NCI-H187 treated with DMSO at 0.1 percent for 48 hours (cell line): Measurements from ENCODE around the gene PPRC1.

Source experiments
- DNase-seq: peaks from one replicate; lab custom pipeline; 2025; lab: John Stamatoyannopoulos, UW

PPRC1 gene

GRCh38 chr10:102132563-102133372 is at the start of gene PPRC1:
TSS of gene PPRC1 (plus strand) at chr10:102133040. CDS start at chr10:102133069, 29 bp downstream.
- peak; percentile 89 for DNase-seq

DNA sequence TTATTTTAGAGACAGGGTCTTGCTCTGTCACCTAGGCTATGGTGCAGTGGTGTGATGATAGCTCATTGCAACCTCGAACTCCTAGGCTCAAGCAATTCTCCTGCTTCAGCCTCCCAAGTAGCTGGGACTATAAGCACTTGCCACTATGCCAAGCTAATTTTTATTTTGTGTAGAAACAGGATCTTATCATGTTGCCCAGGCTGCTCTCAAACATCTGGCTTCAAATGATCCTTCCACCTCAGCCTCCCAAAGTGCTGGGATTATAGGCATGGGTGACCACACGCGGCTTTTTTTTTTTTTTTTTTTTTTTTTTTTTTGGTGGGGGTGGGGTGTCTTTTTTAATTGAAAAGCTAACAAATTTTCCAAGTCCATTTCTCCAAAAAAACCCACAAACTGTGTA is 49.3 kb upstream of the PPRC1 start:
- DNase-seq = no peak

DNA sequence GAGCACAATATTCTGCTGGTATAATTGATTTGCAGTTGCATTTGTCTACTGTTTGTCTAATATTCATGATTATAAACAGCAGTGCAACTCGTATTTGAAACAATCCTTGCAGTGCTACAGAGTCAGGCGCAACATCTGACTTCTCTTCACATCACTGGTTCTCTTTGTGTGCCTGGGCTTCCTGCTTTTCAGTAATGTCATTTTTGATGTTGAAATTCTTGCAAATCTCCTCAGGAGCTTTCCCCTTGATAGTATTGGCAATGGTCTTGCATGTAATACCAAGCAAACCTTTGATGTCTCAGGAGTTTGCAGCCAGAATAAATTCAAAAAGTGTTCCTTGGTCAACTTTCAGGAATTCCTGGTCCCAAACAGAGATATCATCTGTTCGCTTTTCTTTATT is 47.5 kb upstream of the PPRC1 start:
- no peak for DNase-seq

- no peak for DNase-seq
Measured at GRCh38 chr10:102086196-102086595, 46.6 kb upstream of the PPRC1 start.

DNA sequence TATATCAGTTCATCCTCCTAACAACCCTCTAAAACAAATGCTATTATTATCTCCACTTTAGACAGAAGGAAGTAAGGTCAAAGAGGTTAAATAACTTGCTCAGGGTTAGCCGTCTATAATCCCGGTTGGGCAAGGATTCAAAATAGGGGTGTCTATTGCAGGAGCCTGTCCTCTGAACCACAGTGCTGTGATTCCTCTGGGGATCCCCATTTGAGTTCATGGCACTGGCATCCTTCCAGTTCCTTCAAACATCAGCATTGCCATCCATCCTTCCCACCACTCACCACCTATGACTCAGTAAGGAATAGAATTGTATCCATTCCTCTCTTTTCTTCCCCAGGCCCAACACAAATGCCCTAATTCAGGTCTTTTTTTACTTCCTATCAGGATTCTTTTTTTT is 42.1 kb upstream of the PPRC1 start:
- no peak for DNase-seq

- no peak for DNase-seq
Measured at GRCh38 chr10:102096449-102096848, 36.4 kb upstream of the PPRC1 start.

DNA sequence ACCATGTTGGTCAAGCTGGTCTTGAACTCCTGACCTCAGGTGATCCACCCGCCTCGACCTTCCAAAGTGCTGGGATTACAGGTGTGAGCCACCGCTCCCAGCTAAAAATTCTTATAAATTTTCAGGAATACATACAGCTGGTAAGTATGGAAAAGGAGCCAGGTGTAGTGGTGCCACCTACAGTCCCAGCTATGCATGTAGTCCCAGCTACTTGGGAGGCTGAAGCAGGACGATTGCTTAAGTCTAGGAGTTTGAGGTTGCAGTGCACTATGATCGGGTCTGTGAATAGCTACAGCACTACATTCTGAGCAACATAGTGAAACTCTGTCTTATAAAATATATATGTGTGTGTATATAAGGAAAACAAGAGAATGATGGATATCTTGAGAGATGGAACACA is 31.7 kb upstream of the PPRC1 start:
- DNase-seq = no peak

- DNase-seq = no peak
Measured at GRCh38 chr10:102102421-102102820, 30.4 kb upstream of the PPRC1 start.

- DNase-seq = no peak
Measured at GRCh38 chr10:102106998-102107397, 25.8 kb upstream of the PPRC1 start.

DNA sequence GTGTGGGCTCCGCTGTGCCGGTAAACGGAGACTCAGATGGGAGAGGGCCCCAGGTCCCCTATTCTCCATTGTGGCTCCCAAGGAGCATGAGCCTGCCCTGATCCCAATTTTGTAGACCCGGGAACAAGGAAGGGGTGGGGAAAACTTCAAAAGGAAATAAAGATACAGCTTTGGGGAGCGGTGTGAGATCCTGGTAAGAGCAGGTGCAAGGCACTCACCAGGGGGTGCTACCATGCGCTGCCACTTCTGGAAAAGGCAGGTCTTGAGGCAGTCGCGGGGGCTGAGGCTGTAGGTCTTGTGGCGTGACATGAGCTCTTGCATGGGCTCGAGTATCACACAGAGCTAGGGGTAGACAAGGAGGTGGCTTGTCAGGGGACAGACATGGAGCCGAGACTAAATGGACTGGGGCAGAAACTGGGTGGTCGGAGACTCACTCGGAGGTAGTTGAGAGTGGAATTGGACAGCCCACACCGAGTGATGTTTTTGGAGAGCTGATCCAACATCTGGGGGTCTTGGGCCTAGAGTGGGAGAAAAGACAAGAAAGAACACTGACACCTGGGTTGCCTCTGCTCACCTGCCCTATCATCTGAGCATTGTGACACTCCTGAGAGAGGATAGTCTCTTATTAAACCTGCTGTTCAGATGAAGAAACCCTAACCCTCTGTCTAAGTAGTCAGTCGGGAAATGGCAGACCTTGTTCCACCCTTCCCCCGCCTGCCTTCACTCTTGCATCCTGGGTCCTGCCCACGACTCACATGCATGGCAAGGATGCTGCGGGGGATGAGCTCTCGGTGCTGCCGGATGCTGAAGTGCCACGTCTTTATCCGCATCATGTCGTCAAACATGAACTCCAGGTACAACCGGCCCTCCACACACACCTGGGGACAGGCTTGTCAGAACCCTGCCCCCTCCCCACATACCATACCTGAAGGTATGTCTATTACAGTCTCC is 23.4 kb upstream of the PPRC1 start:
- no peak for DNase-seq

DNA sequence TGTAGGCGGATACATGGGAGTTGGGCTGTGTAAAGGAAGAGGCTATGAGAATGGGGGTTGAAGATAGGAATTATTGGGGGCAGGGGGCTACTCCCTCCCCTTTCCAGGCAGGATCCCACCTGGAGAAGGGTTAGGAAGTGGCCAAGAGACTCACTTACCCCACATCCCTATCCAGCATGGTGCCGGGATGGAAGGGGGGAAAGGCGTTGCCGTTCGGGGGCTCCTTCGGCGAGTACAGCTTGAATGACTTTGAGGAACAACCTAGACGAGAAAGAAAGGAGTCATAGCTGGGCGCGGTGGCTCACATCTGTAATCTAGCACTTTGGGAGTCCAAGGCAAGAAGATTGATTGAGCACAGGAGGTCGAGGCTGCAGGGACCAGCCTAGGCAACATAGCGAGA is 21.6 kb upstream of the PPRC1 start:
- DNase-seq = no peak

DNA sequence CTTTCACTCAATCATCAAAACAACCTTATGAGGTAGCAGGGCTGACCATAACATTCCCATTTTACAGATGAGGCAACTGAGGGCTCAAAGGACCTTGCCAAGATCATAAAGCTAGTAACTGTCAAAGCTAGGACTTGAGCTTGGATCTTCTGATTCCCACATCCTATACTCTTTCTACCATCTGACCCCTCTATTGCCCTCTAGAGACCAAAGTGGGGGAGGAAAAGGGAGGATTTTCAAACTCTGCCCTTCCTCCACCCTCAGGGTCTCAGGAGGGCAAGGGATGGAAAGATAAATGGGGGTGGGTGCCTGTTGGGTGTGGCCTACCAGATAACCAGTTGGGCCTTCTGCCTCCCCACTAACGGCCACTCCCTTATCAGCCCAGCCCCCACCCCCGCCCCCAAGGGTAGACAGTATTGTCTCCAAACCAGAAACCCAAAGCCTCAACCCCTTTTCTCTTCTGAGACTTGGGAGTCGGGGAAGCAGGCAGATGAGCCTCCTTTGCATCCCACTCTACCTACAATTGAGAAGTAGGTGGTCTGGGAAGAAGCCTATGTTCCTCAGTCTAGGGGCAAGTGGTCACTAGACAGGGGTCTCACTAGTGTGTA is 20.5 kb upstream of the PPRC1 start:
- no peak for DNase-seq

DNA sequence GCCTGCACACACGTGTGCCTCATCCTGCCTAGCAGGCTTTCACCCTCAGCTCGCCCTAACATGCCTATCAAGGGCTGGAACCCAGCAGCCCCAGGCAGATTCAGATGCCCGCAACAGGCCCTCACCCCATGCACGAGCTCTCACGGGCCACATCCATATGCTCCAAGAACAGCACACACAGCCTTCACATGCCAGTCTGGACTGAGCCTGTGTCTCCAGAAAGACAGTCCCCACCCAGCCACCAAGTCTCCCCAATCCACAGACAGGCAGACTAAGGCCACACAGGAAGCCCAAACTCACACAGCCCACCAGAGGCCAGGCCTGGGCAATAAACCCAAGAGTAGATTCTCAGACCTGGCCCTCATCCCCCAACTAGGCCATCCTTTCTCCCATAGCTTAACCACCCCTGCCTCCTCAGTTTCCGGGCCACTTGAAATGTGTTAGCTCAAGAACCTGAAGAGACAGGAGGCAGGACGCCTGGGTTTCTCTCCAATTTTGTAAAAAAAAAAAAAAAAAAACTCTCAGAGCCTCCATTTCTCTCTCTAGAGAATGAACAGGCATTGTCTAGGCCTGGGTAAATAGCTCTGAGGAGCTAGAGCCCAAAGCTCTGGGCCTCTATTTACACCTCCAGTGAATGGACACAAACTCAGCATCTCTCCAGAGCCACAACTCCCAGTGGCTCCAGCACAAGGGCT is 19.4 kb upstream of the PPRC1 start:
- DNase-seq = no peak

- no peak for DNase-seq
Measured at GRCh38 chr10:102113956-102114857, 18.6 kb upstream of the PPRC1 start.

- DNase-seq = peak; percentile 49
Measured at GRCh38 chr10:102114861-102115618, 17.8 kb upstream of the PPRC1 start.

- no peak for DNase-seq
Measured at GRCh38 chr10:102115775-102116174, 17.1 kb upstream of the PPRC1 start.

- no peak for DNase-seq
Measured at GRCh38 chr10:102116656-102117055, 16.2 kb upstream of the PPRC1 start.

DNA sequence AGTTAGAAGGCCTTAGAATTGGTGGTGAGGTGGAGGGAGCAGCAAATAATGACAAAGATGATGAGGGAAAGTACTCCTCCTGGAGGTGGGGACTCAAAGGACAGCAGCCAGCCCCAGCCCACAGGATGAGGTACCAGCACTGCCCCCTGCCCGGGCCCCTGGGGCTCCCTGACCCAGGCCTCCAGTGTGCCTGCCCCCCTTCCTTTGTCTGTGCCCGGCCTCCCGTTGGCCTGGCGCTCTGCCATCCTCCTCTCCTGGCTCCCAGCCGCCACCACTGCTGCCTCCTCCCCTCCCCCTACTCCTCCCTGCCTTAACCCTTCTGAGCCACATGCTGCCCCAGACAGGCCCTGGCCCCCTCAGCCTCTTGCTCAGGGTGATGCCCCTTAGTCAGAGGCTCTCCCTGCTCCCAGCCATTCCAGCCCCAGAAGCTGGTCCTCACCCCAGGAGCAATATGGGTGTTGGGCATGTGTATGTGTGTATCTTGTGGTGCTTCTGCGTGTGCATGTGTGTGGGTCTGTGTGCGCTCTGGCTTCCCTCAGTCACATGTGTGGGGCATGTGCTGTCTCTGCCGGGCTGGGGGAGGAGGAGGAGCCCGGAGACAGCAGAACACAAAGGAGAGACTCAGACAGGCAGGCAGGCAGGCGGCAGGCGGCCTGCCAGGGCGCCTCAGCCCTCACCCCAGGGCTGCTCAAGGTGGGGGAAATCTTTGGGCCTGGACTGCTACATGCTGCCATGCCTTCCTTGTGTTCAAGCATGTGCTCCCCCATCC is 15.3 kb upstream of the PPRC1 start:
- DNase-seq = no peak

- no peak for DNase-seq
Measured at GRCh38 chr10:102118867-102119266, 14.0 kb upstream of the PPRC1 start.
